ENCODE measurements around the gene PDLIM4.
A peak's percentile ranks its signal among the peaks of the same experiment; 100 is the strongest.

Gene PDLIM4

DNA sequence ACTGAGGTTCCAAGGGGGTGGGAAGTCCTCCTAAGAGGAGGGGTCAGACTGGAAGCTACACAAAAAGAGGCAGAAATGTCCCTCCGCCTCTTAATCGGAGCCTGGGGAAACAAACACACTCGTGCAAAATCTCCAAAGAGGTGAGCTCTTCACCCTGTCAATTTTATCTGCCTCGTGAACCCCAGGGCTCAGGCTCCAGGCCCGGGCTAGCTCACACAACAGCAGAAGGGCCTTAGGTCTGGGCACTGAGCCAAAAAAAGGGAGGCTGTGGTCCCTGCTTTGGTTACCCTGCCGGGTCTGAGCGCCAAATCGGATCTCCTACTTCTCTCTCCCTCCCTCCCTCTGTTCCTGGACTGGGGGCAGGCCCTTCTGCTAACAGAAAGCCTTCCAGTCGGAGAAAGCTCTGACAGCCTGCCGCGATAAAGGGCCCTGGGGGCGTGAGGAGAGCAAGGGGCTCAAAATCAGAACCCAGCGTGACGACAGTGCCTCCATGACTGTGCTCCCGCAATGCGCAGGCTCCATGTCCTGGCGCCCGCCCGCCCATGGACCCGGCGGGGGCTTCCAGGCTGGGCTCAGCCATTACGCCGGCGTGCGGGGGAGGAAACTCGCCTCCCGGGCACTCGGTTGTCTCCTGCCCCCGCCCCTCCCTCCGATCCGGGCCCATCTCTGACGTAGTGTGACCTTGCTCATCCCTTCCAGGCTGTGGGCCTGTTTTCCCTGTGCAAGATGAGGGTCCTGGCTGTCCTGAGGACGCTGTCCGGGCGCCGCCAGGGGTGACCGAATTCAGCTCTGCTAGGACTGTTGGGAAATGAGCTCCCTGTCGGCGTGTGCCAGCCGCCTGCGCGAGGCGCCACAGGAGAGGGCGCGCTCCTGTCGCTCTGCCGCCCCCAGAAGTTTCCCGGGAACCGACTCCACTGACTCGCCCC lies 35.8 kb downstream of the PDLIM4 start:
- peak; percentile 28 for DNase-seq

DNA sequence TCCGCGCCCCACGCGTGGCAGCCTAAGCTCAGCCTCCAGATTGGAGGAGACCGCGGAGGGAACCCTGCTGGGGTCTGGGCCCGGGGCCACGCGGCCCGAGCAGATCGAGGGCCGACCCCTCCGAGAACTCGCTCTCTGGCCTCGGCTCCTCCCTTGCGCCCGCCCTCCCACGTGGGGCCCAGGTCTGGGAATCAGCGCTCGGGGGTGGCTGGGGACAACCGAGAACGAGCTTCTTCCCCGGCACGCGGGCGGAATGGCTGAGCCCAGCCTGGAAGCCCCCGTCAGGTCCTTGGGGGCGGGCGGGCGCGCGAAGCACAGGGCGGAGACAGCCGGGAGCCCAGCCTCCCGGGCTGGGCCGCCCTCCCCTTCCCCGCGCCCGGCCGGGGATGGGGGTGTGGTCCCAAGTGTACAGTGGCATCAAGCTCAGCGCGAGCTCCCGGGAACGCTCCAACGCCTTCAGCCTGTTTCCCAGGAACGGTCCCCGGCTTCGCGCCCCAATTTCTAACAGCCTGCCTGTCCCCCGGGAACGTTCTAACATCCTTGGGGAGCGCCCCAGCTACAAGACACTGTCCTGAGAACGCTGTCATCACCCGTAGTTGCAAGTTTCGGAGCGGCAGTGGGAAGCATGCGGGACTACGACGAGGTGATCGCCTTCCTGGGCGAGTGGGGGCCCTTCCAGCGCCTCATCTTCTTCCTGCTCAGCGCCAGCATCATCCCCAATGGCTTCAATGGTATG lies 36.7 kb downstream of the PDLIM4 start, which contains the start of gene SLC22A4:
Gene SLC22A4 (plus strand): TSS at position 403 of the 736 bp plus-strand sequence. CDS start 223 bp downstream, at position 626.
- peak; percentile 42 for DNase-seq

DNA sequence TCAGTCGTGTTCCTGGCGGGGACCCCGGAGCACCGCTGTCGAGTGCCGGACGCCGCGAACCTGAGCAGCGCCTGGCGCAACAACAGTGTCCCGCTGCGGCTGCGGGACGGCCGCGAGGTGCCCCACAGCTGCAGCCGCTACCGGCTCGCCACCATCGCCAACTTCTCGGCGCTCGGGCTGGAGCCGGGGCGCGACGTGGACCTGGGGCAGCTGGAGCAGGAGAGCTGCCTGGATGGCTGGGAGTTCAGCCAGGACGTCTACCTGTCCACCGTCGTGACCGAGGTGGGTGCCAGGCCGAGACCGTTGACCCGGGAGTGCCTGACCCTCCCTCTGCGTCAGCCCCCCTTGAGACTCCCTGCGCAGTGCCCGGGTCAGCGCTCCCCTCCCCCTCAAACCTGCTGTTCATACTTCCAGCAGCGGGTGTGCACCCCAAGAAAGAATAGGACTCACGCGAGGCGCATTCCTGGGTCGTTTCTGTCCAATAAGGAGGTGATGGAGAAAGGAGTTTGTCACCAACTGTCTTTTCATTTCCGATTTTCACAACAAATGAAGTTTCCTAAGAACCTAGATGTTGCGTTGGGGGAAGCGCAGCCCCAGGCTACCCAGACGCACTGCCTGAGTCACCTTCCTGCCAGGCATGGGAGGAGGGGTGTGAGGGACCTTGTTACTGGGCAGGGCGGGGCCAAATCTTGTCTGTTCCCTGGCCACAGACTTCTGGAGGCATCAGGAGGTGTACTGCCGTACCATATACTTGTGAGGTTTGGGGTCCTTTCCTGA lies 37.4 kb downstream of the PDLIM4 start:
- DNase-seq = peak; percentile 51

DNA sequence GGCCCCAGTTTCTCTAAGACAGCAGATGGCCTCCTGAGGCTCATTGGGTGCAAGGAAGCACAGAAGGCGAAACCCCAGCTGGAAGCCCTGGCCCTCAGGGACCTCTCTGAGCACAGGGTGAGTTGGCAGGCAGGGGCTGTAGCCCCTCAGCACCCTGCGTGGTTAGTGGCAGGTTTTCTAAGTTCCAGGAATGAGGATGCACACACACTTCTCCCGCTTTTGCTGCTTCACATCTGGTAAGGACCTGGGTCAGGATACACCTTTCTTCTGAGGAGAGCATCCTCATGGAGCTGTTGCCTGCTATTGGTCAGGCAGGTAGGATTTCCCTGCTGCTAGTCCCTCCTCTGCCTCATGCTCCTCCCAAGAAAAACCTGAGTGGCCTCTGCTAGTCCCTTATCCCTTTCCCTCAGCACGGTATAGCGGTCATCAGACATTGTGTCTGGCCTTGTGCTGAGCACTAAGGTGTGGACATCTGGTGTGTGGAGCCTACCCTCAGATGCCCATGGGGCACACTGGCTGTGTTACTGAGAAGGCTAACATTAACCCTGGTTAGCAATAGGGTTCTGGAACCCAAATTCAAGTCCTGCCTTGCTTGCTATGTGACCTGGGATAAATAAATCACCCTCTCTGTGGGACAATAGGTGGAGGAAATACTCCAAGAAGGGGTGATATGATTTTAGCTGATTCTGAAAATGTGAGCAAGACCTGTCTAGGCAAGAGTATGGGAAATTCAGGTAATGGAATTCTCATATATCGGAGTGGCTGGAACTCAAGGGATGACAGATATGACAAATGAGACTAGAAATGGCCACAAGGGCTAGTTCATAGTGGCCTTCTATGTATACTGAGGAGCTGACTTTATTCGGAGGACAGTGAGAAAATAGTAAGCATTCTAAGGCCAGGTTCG lies 38.3 kb downstream of the PDLIM4 start:
- DNase-seq = no peak

DNA sequence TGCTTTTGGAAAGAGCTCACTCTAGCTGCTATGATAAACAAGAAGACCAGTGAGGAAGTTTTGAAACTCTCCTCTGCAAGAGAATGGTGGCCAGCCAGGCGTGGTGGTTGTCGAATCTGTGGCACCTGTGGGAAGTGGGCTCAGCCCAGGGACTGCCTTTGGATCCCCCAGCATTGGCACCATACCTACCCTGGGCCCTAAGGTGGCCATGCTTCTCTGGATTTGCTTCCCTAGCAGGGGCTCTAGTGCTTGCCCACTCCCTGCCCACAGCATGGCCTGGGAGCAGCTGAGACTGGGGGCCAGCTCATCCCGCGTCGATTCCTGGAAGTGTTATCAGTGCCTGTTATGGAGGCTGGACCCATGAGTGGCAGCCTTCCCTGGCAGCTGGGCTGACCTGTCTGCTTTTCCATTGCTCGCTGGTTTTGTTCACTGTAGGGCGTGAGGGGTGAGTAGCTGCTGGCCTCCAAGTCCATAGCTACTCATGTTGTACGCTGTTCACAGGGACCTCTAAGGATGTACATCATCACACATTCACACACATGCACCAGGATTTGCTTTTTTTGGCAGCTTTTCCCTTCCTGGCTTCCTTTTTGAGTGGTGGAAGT lies 39.0 kb downstream of the PDLIM4 start:
- no peak for DNase-seq

DNA sequence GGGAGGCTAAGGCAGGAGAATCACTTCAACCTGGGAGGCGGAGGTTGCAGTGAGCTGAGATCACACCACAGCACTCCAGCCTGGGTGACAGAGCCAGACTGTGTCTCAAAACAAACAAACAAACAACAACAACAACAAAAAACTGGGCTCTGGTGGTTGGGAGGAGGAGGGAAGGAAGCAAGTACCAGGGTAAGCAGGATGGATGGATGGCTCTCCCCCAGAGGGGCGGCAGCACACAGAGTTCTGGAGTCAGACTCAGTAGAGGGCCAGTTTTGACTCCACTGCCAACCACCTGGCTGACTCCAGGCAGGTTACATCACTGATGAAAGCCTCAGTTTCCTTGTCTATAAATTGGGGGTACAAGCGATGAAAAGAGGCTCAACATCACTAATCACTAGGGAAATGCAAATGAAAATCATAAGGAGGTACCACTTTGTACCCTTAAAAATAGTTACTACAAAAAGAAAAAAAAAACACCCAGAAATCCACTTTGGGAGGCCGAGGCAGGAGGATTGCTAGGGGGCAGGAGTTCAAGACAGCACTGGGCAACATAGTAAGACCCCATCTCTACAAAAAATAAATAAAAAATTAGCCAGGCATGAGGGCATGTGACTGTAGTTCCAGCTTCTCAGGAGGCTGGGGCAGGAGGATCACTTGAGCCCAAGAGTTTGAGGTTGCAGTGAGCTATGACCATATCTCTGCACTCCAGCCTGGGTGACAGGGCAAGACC lies 39.9 kb downstream of the PDLIM4 start:
- DNase-seq = no peak

DNA sequence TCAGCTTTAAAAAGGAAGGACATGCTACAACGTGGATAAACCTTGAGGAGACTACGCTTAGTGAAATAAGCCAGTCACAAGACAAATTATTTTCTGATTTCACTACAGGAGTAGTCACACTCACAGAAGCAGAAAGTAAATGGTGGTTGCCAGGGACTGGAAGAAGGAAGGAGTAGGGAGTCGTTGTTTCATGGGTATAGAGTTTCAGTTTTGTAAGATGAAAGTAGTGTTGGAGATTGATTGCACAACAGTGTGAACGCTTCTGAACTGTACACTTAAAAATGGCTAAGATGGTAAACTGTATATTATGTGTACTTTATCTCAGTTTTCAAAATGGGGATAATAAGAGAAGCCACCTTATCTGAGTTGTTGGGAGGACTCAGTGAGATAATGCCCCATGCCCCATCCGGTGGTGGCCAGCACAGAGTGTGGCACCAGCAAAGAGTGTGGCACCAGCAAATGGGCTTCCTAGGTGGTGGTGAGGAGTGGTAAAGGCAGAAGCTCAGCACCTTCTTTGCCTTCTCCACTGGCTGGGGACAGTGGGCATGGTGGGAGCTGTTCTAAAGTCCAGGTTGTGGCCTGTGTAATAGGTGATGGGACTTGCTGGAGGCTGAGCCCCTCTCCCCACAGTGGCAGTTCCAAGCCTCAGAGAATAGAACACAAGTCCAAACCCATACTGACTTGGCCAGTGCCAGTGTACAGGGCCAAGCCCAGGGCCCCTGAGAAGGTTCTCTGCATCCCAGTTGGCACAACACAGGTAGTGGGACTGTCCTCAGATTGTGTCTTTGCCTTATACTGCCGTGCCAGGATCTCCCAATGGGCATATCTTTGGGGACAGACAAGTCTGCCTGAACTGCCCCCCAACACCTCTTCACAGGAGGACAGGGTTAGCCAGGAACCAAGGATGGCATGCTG lies 41.1 kb downstream of the PDLIM4 start:
- DNase-seq = no peak

DNA sequence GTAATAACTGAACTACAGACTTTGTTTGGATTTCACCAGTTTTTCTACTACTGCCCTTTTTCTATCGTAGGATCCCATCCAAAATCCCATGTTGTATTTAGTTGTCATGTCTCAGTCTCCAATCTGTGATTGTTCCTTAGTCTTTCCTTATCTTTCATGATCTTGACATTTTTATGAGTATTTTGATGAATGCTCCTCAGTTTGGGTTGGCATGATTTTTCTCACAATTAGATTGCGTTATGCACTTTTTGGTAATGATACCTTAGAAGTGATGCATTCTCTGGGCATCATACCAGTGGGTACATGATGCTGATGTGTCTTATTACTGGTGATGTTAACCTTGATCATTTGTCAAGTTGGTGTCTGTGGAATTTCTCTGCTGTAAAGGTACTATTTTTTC lies 42.4 kb downstream of the PDLIM4 start:
- DNase-seq = no peak

DNA sequence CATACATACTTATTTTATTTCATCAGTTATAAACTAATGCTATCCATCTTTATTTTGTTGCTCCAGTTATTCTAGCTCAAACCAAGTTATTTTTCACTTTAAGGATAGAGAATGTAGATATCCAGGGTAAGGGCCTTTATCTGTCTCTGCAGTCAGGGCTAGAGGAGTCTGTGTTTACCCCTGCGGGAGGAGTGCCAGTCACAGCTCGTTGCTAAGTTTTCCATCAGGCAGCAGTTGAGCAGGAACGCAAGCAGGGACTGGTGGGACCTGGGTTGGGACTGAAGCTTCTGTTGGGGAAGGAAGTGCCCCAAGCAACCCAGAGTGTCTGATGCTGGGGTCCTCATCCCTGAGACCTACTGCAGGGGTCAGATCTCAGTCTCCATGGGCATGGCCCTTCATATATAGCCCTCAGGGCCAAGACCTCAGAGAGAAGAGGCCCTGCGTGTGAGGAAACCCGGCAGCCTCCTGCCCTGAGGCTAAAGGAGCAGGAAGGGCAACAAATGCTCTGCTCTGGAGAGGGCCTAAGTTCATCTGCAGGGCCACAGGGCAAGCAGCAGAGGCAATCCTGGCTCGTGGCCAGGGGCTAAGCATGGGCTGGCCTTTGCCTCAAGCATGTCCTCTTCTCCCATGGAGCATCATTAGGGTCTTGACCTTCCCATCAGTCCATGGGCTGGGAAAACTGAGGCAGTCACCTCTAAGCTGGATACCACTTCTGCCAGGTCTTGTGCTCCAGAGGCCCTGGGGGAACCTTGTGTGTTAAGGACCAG lies 43.3 kb downstream of the PDLIM4 start:
- no peak for DNase-seq

DNA sequence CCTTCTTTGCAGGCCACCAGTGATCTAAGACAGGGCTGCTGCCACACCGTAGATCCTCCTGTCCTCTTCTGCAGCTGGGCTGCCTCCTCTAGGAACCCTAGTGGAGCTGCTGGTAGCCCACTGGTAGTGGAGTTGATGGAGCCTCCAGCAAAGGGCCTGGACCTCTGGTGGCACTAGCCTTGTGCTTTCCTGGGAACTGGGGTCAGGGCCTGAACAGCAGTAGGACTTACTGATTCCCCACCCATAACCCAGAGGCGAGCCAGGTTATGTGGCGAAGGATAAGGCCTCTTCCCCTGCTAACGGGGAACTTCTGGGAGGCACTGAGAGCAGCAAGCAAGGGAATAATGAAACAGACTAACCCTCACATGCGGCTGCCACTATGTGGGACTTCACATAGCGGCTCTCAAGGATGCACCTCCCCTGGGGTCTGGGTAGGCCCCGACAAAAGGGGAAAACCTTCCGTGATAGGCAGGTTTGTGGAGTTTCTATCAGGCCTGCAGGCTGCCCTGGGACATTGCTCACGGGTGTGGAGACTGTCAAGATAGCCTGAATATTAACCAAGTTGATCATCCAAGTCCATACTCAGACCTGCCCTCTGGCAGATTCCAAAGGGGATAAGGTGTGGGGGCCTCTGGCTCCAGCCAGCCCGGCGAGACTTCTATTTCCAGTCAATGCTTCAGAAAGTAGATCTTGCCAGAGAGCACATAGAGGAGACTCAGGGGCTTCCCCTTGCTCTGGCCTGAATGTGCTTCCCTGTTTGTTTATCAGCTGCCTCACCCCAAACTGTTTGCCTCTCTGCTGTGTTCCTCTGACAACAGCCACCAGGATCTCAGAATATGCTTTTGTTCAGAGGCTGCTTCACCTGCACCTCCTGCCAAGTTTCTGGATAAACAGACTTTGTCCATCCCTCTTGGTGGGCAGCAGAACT lies 44.1 kb downstream of the PDLIM4 start:
- no peak for DNase-seq

DNA sequence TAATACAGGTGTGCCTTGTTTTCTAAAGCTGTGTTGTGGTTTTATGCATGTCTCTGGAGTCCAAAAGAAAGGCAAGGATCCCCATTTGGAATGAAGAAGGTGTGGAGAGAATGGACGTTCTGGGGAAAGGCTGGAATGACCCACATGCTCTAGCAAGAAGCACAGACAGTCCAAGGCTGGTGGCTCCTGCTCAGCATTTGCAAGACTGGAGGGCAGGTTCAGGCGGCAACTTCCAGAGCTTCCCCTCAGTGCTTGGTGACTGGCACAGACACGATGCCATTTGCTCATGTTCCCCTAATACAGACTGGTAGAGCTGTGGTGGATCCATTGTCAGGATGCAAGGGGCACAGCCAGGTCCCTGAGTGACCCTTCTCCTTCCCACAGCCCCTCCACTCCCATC lies 44.9 kb downstream of the PDLIM4 start:
- no peak for DNase-seq

DNA sequence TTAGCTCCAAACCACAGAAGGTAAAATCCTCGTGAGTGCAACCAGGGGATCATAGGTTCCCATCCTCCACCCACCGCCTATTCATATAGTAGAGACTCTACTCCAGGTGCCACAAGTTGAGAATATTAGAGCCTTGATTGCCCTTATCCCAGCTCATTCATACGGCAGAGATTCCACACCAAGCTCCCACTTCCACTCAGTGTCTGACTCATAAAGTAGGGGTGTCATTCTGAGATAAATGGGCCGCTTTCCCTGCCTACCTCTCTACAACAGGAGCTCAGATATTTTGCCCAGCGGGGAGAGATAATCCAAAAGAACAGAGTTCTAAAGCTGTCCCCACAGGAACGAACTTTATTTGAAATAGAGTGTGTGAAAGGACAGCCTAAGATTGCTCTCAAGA lies 46.1 kb downstream of the PDLIM4 start:
- DNase-seq = no peak

DNA sequence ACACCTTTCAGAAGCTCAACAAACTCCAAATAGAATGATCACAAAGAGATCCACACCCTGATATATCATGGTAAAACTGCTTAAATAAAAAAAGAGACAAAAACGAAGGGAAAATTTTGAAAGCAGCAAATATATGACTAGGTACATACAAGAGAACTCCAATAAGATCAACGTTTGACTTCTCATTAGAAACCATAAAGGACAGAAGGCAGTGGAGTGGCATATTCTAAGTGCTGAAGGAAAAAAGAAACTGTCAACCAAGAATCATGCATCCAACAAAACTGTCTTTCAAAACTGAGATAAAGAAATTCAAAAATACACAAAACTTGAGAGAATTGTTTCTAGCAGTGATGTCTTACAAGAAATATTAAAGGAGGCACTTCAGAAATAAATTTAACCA lies 47.9 kb downstream of the PDLIM4 start:
- DNase-seq = no peak

DNA sequence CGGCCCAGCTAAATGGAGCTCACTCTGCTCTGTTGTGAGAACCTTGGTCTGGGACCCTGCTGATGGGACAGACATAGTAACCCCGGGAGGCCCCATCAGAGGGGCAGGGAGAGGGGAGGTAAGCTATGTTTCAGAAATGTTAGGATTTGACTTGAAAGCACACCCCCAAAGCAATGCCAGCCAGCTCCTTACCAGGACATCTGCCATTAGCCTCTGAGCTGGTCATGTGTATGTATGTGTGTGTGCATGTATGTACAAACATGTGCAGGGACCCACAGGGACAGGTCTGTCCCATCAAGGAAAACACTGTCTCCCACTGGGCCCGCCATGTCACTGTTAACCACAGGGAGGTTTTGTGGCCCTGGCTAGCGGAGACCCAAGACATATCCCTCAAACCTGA lies 51.2 kb downstream of the PDLIM4 start:
- no peak for DNase-seq

DNA sequence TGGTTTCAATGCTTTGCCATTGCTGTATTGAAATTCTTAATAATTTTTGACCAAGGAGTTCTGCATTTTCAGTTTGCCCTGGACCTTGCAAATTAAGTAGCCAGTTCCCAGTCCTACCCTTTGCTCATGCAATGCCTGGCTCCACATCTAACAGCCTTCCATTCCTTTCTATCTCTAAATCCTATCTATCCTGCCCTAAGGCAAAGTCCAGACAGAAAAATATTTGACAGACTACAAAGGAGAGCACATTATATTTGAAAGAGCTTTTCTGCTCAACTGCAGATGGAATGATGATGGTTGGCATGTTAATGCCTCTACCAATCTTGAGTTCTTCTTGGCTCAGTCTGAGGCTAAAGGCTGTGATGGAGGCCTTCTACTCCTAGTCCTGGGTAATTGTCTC lies 52.2 kb downstream of the PDLIM4 start:
- DNase-seq = no peak

DNA sequence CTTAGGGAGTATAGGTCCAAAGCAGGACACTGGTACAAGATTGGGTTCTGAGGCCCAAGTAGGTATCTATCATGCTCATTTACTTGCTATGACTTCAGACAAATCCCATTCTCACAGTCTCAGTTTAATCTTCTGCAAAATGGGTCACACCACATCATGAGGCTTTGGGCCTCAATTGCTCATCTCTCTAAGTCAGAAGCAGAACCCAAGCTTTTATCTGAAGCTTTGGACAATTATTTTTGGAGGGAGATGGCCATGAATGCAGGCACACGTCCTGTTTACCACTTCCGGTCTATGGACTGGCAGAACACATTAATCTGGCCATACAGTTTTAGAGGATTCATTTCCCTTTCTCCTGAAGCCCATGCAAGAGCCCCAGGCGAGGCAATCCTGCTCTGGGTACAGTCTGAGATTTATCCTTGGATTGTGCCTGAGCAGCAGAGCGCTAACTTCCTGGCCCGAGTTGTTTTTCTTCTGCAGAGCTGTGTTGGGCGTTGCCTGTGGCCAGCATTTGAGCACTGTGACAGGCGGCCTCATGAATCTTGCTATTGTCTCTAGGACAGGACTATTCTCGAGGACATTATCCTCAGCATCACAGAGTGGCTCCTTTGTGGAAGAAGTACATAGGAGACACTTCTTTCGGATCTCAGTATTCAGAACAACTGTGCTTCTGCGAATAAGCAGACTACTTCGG lies 52.8 kb downstream of the PDLIM4 start:
- no peak for DNase-seq

DNA sequence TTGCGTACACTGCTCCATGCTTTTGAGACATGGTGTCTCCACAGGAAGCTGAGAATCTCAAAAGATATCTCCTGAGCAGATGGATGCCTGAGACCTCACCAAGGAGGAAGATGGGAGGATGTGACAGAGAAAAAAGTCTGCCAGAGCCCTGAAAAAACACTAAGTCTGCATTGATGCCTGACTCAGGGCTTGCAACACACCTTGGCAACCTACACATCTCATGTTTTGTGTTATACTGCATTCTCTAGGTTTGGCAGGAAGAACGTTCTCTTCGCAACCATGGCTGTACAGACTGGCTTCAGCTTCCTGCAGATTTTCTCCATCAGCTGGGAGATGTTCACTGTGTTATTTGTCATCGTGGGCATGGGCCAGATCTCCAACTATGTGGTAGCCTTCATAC lies 55.9 kb downstream of the PDLIM4 start:
- DNase-seq = no peak
